Colonic mucosa (tissue), 4 donors: ENCODE data around the gene LPAR2. TPM values are rescaled to one million over a fixed set of nuclear protein-coding genes. Genes with fewer than 3 reads are reported as not detected.

ENCODE experiments used
- DNase-seq: peaks from one replicate; pipeline ENCODE4 v3.0.0-alpha.2; 2020
- H3K27ac ChIP-seq: fragments of 200-600 bp; one replicate; pipeline ENCODE4 v1.8.0; 2021
- H3K27me3 ChIP-seq: fragments of 200-600 bp; one replicate; pipeline ENCODE4 v1.8.0; 2021
- H3K36me3 ChIP-seq: fragments of 200-600 bp; one replicate; pipeline ENCODE4 v1.8.0; 2021
- H3K4me1 ChIP-seq: fragments of 200-600 bp; one replicate; pipeline ENCODE4 v1.8.0; 2021; ENCODE audit warnings: mild to moderate bottlenecking
- H3K4me3 ChIP-seq: fragments of 200-600 bp; one replicate; pipeline ENCODE4 v1.8.0; 2021
- H3K9ac ChIP-seq, 2 donors: one replicate each; pipeline ENCODE4 v1.7.0; 2013; ENCODE audit warnings: control low read depth in 2 of 2, low read depth in 2 of 2, low read length in 2 of 2
- H3K9me3 ChIP-seq: fragments of 200-600 bp; one replicate; pipeline ENCODE4 v1.8.0; 2021
- CTCF ChIP-seq: fragments of 200-600 bp; IDR thresholded peaks from one replicate; pipeline ENCODE4 v1.8.0; 2022; ENCODE audit warnings: antibody characterized with exemption, mild to moderate bottlenecking
- intact Hi-C: fragments of 100-400 bp; cut with DNase I; formaldehyde crosslinking; loops from one replicate; pipeline ENCODE4 v1.14.1; 2022
- total RNA-seq, 2 donors: library from RNA; stranded (reverse); fragmentation: NEBNext Ultra II Directional in 1 of 2; extraction: Animal tissue kit (Norgen Biotek cat#: 25700) in 1 of 2; gene quantifications; one replicate each; pipeline ENCODE4 v1.2.1, GENCODE V29; 2021
- donor health status: healthy.
- donor health status: DM: no; HTN: no; CAD: no.
- donor health status: DM: no; HTN: no; CAD: no.

The LPAR2 gene
- total RNA-seq, 2 donors from 2014 or later = 16.6 to 22.6 TPM

- no peak for DNase-seq
- peaks cover 2% of the 10 kb centered on the region for H3K4me1 ChIP-seq
- intact Hi-C loops = no loop called here
- no peaks in the 10 kb centered on the region for H3K36me3 ChIP-seq
- H3K9ac ChIP-seq = no peak overlapping the region
- H3K27me3 ChIP-seq = no peaks in the 10 kb centered on the region
- no peaks in the 10 kb centered on the region for H3K9me3 ChIP-seq
- no peak for TF ChIP-seq CTCF
- no peak overlapping the region for H3K27ac ChIP-seq
- no peak overlapping the region for H3K4me3 ChIP-seq
Observed at GRCh38 chr19:19597809-19598306, 30.2 kb downstream of the LPAR2 start.

- TF ChIP-seq CTCF = no peak
- Histone ChIP-seq H3K4me3 (no peak overlapping the region), H3K27ac (no peak overlapping the region), H3K9me3 (no peaks in the 10 kb centered on the region), H3K9ac (no peak overlapping the region), H3K4me1 (no peaks in the 10 kb centered on the region), H3K36me3 (no peaks in the 10 kb centered on the region), H3K27me3 (no peaks in the 10 kb centered on the region)
- no peak for DNase-seq
- intact Hi-C loops = no loop called here
Observed at GRCh38 chr19:19595171-19595701, 32.8 kb downstream of the LPAR2 start.

GRCh38 chr19:19594381-19594780 is 33.6 kb downstream of the LPAR2 start:
- no peak for TF ChIP-seq CTCF
- intact Hi-C loops = no loop called here
- H3K27ac ChIP-seq = no peak overlapping the region

GRCh38 chr19:19592690-19593089 is 35.3 kb downstream of the LPAR2 start:
- no peak for DNase-seq
- Histone ChIP-seq H3K4me3 (no peak overlapping the region), H3K9ac (peak overlapping the region in 1 of 2 donors; percentile 12), H3K27ac (no peak overlapping the region), H3K4me1 (no peaks in the 10 kb centered on the region), H3K9me3 (no peaks in the 10 kb centered on the region), H3K36me3 (no peaks in the 10 kb centered on the region), H3K27me3 (no peaks in the 10 kb centered on the region)
- intact Hi-C loops = no loop called here
- TF ChIP-seq CTCF = no peak

More at GRCh38 chr19:19594381-19594780, 33.6 kb downstream of the LPAR2 start:
- Histone ChIP-seq H3K9me3 (no peaks in the 10 kb centered on the region), H3K27me3 (no peaks in the 10 kb centered on the region), H3K9ac (no peak overlapping the region), H3K36me3 (no peaks in the 10 kb centered on the region), H3K4me3 (no peak overlapping the region), H3K4me1 (no peaks in the 10 kb centered on the region)
- no peak for DNase-seq

GRCh38 chr19:19591133-19591825 is 36.7 kb downstream of the LPAR2 start:
- intact Hi-C loops = no loop called here
- peak overlapping the region; percentile 26 for H3K27ac ChIP-seq
- H3K9ac ChIP-seq = peak overlapping the region; percentile 3 to 7
- no peaks in the 10 kb centered on the region for H3K9me3 ChIP-seq
- H3K27me3 ChIP-seq = no peaks in the 10 kb centered on the region
- no peak for DNase-seq
- no peaks in the 10 kb centered on the region for H3K4me1 ChIP-seq
- no peak overlapping the region for H3K4me3 ChIP-seq
- no peak for TF ChIP-seq CTCF
- no peaks in the 10 kb centered on the region for H3K36me3 ChIP-seq
